ENCODE data around the gene OR52E2. TPM values are rescaled to one million over a fixed set of nuclear protein-coding genes. Genes with fewer than 3 reads are reported as not detected.

Gene OR52E2
- total and polyA plus RNA-seq, 2 of the 4 experiments (the other 2 are of a cell fraction), result not detected

- H3K4me2 ChIP-seq (ENCODE audit: low read depth, low read length), result no peak overlapping the region
- no peak overlapping the region for H2BK120ac ChIP-seq (ENCODE audit: low read depth, low read length)
- no peaks in the 10 kb centered on the region for H3K4me1 ChIP-seq (ENCODE audit: control insufficient read depth, insufficient read depth, low read length)
- no peak overlapping the region for H3K27ac ChIP-seq (ENCODE audit: insufficient read depth, low read length)
- no peak overlapping the region for H2BK20ac ChIP-seq (ENCODE audit: low read depth, low read length)
- no peak overlapping the region for H3K9ac ChIP-seq (ENCODE audit: low read depth, low read length)
- no peak for TF ChIP-seq BHLHE40 (IDR thresholded peaks at IDR 0.05; ENCODE audit: low read depth, low read length)
- no peak for TF ChIP-seq RFX5 (IDR thresholded peaks at IDR 0.05; ENCODE audit: low read depth, low read length)
- no peak for TF ChIP-seq RAD21 (IDR thresholded peaks at IDR 0.05; ENCODE audit: low read length)
- no peak for TF ChIP-seq CHD1 (IDR thresholded peaks at IDR 0.05; ENCODE audit: low read depth, low read length)
- TF ChIP-seq MAFK (IDR thresholded peaks at IDR 0.05; ENCODE audit: low read depth, low read length), result no peak
- TF ChIP-seq ELK1 (IDR thresholded peaks at IDR 0.05; ENCODE audit: borderline replicate concordance, low read depth, low read length), result no peak
- no peak for TF ChIP-seq USF2 (IDR thresholded peaks at IDR 0.05; ENCODE audit: low read depth, low read length)
- TF ChIP-seq MXI1 (IDR thresholded peaks at IDR 0.05; ENCODE audit: borderline replicate concordance, low read depth, low read length), result no peak
- no peak for TF ChIP-seq SMC3 (IDR thresholded peaks at IDR 0.05; ENCODE audit: low read depth, low read length)
- no peak for TF ChIP-seq POLR2A (IDR thresholded peaks at IDR 0.05; ENCODE audit: low read depth, low read length)
- TF ChIP-seq FOS (IDR thresholded peaks at IDR 0.05; ENCODE audit: low read depth, low read length), result no peak
- TF ChIP-seq NFE2L2 (IDR thresholded peaks at IDR 0.05; ENCODE audit: low read depth, low read length), result no peak
- TF ChIP-seq CTCF (conservative IDR thresholded peaks at IDR 0.05; ENCODE audit: low read depth, low read length), result no peak
- no peak overlapping the region for H4K91ac ChIP-seq (ENCODE audit: insufficient read depth, low read depth, low read length)
- no peak overlapping the region for H2BK5ac ChIP-seq (ENCODE audit: low read depth, low read length, poor library complexity, severe bottlenecking)
- intact Hi-C loops (cut with micrococcal nuclease) (no loop called here), dilution Hi-C loops (cut with HindIII; ENCODE audit: low sequenced_read_pairs, unreplicated experiment) (no loop called here), in situ Hi-C loops (cut with MboI; ENCODE audit: low sequenced_read_pairs) (no loop called here)
- H4K5ac ChIP-seq (ENCODE audit: low read depth, low read length), result no peak overlapping the region
- H3K36me3 ChIP-seq (ENCODE audit: control insufficient read depth, insufficient read depth, low read length), result no peaks in the 10 kb centered on the region
- no TSS peak for BruUV-seq (replicated peaks)
- CTCF ChIA-PET, result no interaction called here
- H4K20me1 ChIP-seq (ENCODE audit: insufficient read depth, low read length), result no peaks in the 10 kb centered on the region
- no peak for DNase-seq
- H3K14ac ChIP-seq (replicated peaks; ENCODE audit: low read depth, low read length), result no peak overlapping the region
- H3K56ac ChIP-seq (ENCODE audit: extremely low read depth, insufficient read depth, low read length), result no peak overlapping the region
- H3K4me3 ChIP-seq (ENCODE audit: insufficient read depth, low read depth, low read length), result no peak overlapping the region
- no peak overlapping the region for H2AK9ac ChIP-seq (replicated peaks; ENCODE audit: low read depth, low read length, poor library complexity)
- H3K9me1 ChIP-seq (ENCODE audit: insufficient read depth, low read length), result no peaks in the 10 kb centered on the region
- H3K23ac ChIP-seq (ENCODE audit: low read depth, low read length), result no peak overlapping the region
- no peak overlapping the region for H2AK5ac ChIP-seq (ENCODE audit: low read depth, low read length)
- no peaks in the 10 kb centered on the region for H3K79me1 ChIP-seq (ENCODE audit: low read depth in 1 of 2, low read length in 2 of 2)
- H3K18ac ChIP-seq (ENCODE audit: low read depth, low read length), result no peak overlapping the region
- no CpG with 5 or more reads among the region's 2 CpGs for WGBS, 2 experiments (ENCODE audit: extremely low coverage in 2 of 2, insufficient read length in 1 of 2)
- no peaks in the 10 kb centered on the region for H3K9me3 ChIP-seq (ENCODE audit: control insufficient read depth, insufficient read depth, low read length)
- POLR2A ChIA-PET (ENCODE audit: unreplicated experiment), result no interaction called here
- no peak overlapping the region for H2BK15ac ChIP-seq (ENCODE audit: low read depth, low read length)
- no peak for ATAC-seq (ENCODE audit: low read depth)
- no peak overlapping the region for H4K8ac ChIP-seq (ENCODE audit: low read depth in 2 of 2, low read length in 2 of 2)
- H3K4ac ChIP-seq (ENCODE audit: low read depth, low read length), result no peak overlapping the region
- H3K27me3 ChIP-seq (ENCODE audit: control insufficient read depth, insufficient read depth, low read length), result no peaks in the 10 kb centered on the region
- no peak overlapping the region for H2AFZ ChIP-seq (replicated peaks; ENCODE audit: low read length, poor library complexity)
These were observed 22.8 kb downstream of the OR52E2 start for GRCh38 chr11:5036669-5037068.
